ENCODE data around the gene ZNF480. TPM values are rescaled to one million over a fixed set of nuclear protein-coding genes. Genes with fewer than 3 reads are reported as not detected.

Gene ZNF480
- total and polyA plus RNA-seq, 2 donors (not counting 3 experiments of a cell fraction or from before 2014, with no cell fraction given): 3.6 to 10.0 TPM

DNA sequence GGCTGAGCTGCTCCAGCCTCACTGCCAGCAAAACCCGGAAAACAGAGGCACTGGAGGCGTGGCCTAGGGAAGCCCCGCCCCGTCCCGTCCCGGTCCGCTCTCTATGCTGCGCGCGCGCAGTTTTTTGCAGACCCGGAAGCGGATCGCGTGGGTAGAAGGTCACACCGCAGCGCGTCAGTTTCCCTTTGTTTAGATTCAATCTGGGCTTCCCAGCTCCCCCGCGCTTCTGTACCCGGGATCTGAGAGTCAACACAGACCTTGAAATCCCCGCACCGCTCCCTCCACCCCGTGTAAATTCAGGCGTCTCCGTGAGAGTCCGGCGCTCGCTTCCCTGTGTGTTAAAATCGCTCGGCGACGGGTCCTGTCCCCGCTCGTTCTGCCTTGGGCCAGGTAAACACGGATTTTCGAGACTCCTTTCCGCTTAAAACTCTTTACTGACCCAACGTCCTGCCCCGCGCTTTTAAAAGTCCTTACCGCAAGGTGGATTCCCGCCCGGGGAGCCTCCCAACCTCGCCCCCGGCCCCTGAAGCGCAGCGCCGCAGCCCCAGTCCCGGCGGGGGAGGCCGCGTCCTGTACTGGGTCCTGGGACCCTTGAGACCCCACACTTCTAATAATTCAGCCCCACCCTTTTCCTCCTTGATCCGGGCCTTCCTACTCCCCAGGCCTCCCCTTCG lies 39.3 kb downstream of the ZNF480 start, which contains the start of gene ZNF610:
Gene ZNF610, plus strand, starts transcription at position 127 of the 674 bp plus-strand sequence. CDS start 12,930 bp downstream, outside the sequence.
- H3K9ac ChIP-seq (replicated peaks; ENCODE audit: extremely low read depth, insufficient read depth, low read length): peak within 1 kb of the TSS; percentile 93
- CTCF ChIA-PET: no interaction called here
- peaks cover 6% of the 10 kb centered on the region for H3K4me1 ChIP-seq (ENCODE audit: control insufficient read depth, extremely low read depth, insufficient read depth, low read length)
- intact Hi-C loops (cut with micrococcal nuclease) (loop anchor here (1.0 to 5.0 kb wide), 3 partner anchors 39 to 67 kb away; partner anchors contain the start of genes ZNF480, ZNF528 and ZNF766), dilution Hi-C loops (cut with MboI; ENCODE audit: extremely low pct_ligation_motif_present, low sequenced_read_pairs) (no loop called here)
- no peaks in the 10 kb centered on the region for H3K27me3 ChIP-seq (ENCODE audit: control insufficient read depth in 2 of 2, insufficient read depth in 2 of 2, low read length in 2 of 2)
- no peaks in the 10 kb centered on the region for H3K36me3 ChIP-seq (ENCODE audit: control insufficient read depth in 2 of 2, extremely low read depth in 1 of 2, insufficient read depth in 2 of 2, low read length in 2 of 2)
- POLR2A ChIA-PET: interaction anchor here (0.6 to 0.8 kb wide), 2 partner anchors 33 to 144 kb away, joined by 3 read pairs; partner anchors contain the start of gene ZNF880
- no peaks in the 10 kb centered on the region for H4K20me1 ChIP-seq (replicated peaks; ENCODE audit: control insufficient read depth, extremely low read depth, insufficient read depth, low read length)
- no peaks in the 10 kb centered on the region for H3K79me2 ChIP-seq (ENCODE audit: control insufficient read depth, insufficient read depth, low read length)
- BruUV-seq (replicated peaks): TSS peak; percentile 97
- peak; percentile 64 for TF ChIP-seq POLR2A (IDR thresholded peaks at IDR 0.05; ENCODE audit: low read depth, low read length)
- TF ChIP-seq POLR2AphosphoS5 (IDR thresholded peaks at IDR 0.05; ENCODE audit: insufficient read depth, low read depth, low read length): peak; percentile 43
- TF ChIP-seq, protein P1, sequence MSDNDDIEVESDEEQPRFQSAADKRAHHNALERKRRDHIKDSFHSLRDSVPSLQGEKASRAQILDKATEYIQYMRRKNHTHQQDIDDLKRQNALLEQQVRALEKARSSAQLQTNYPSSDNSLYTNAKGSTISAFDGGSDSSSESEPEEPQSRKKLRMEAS (IDR thresholded peaks at IDR 0.05; ENCODE audit: insufficient read depth, insufficient read length): peak; percentile 22
- TF ChIP-seq, protein P2, sequence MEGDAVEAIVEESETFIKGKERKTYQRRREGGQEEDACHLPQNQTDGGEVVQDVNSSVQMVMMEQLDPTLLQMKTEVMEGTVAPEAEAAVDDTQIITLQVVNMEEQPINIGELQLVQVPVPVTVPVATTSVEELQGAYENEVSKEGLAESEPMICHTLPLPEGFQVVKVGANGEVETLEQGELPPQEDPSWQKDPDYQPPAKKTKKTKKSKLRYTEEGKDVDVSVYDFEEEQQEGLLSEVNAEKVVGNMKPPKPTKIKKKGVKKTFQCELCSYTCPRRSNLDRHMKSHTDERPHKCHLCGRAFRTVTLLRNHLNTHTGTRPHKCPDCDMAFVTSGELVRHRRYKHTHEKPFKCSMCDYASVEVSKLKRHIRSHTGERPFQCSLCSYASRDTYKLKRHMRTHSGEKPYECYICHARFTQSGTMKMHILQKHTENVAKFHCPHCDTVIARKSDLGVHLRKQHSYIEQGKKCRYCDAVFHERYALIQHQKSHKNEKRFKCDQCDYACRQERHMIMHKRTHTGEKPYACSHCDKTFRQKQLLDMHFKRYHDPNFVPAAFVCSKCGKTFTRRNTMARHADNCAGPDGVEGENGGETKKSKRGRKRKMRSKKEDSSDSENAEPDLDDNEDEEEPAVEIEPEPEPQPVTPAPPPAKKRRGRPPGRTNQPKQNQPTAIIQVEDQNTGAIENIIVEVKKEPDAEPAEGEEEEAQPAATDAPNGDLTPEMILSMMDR (IDR thresholded peaks at IDR 0.05; ENCODE audit: extremely low read depth in 1 of 2, insufficient read depth in 1 of 2, low read depth in 1 of 2, low read length in 2 of 2): no peak
- DNase-seq (ENCODE audit: low read depth, low spot score) (peak; percentile 85), FAIRE-seq (peak; percentile 76)
- peak within 1 kb of the TSS; percentile 73 to 89 (median 89) for H3K4me3 ChIP-seq (replicated peaks in 1 of 3; ENCODE audit: insufficient read depth in 1 of 3, low read depth in 1 of 3, low read length in 3 of 3)
- H3K9me1 ChIP-seq (replicated peaks; ENCODE audit: control insufficient read depth, extremely low read depth, insufficient read depth, low read length): no peaks in the 10 kb centered on the region
- H3K9me3 ChIP-seq (replicated peaks; ENCODE audit: control insufficient read depth, insufficient read depth, low read length): peaks cover 5% of the 10 kb centered on the region
- H3K27ac ChIP-seq (ENCODE audit: insufficient read depth, low read depth, low read length): peak within 1 kb of the TSS; percentile 57
- peak within 1 kb of the TSS; percentile 86 for H3K4me2 ChIP-seq (ENCODE audit: insufficient read depth, low read length)
- H2AFZ ChIP-seq (ENCODE audit: low read depth, low read length): peak within 1 kb of the TSS; percentile 91

Data from endothelial cell of umbilical vein (primary cell).